ENCODE results near the gene DERL3.
A peak's percentile ranks its signal among the peaks of the same experiment; 100 is the strongest.

DERL3 gene

GRCh38 chr22:23856721-23857605 is 18.2 kb upstream of the DERL3 start:
- peak overlapping the region; percentile 56; the same call in 1 of the 2 replicates for H3K4me3 ChIP-seq (ENCODE audit: low read length)
- TF ChIP-seq ZNF274 (IDR thresholded peaks at IDR 0.05; ENCODE audit: low read depth, low read length): no peak

GRCh38 chr22:23850136-23850611 is 11.4 kb upstream of the DERL3 start:
- H3K4me3 ChIP-seq (ENCODE audit: low read length): no peak overlapping the region; the same call in 1 of the 2 replicates
- no peak for TF ChIP-seq ZNF274 (IDR thresholded peaks at IDR 0.05; ENCODE audit: low read depth, low read length)

- H3K4me3 ChIP-seq (ENCODE audit: low read length): peak overlapping the region; percentile 33; the same call in 1 of the 2 replicates
- no peak for TF ChIP-seq ZNF274 (IDR thresholded peaks at IDR 0.05; ENCODE audit: low read depth, low read length)
Observed at GRCh38 chr22:23849009-23850006, 10.5 kb upstream of the DERL3 start.

DNA sequence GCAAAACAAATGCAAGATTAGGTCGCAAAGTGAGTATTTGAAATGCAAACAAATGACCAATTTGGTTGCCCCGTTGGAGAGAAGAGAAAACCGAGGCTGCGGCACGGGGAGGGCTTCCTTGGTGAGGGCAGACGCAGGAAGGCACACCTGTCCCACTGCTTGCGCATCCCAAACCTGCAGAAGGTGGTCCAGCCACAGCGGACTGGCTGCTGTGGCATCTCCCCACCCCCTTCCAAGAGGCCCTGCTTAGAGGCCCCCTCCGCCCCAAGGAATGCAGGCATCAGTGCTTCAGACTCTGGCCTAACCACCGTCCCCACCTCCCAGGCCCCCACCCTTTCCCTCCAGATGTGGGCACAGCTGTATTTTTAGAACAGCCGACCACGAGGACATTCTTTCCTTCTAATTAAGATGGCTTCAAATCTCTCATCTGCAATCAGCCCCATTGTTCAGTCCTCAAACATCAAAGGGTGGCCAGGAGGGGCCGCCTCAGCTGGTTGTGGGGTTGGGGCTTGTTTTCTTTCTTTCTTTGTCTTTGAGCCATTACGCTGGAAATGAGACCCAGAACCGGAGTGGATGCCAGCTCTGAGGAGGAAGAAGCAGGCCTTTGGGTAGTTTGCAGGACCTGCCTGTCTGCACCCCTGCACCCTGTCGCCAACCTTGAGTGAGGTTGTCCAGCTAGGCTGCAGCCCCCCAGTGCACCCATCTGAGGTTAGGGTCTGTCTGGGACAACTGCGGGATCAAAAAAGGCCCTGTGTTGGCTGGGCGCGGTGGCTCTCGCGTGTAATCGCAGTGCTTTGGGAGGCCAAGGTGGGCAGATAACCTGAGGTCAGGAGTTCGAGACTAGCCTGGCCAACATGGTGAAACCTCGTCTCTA is 9.4 kb upstream of the DERL3 start:
- no peak for TF ChIP-seq ZNF274 (IDR thresholded peaks at IDR 0.05; ENCODE audit: low read depth, low read length)
- no peak overlapping the region for H3K4me3 ChIP-seq (ENCODE audit: low read length)

DNA sequence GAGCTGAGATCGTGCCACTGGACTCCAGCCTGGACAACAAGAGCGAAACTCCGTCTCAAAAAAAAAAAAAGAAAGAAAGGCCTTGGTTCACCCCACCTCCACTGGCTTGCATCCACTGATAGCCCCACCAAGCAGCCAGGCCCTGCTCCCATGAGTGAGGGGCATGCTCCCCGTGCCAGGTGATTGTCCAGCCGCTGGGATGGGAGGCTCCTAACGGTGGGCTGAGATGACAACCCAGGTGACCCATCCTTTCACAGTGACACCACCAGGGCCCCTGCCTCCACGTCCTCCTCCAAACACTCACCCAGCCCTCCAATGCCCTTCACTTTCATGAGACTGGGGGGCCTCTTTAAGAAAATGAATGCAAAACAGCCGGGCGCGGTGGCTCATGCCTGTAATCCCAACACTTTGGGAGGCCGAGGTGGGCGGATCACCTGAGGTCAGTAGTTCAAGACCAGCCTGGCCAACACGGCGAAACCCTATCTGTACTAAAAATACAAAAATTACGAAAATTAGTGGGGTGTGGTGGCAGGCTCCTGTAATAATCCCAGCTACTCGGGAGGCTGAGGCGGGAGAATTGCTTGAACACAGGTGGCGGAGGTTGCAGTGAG is 8.6 kb upstream of the DERL3 start:
- no peak overlapping the region for H3K4me3 ChIP-seq (ENCODE audit: low read length)
- TF ChIP-seq ZNF274 (IDR thresholded peaks at IDR 0.05; ENCODE audit: low read depth, low read length): no peak

DNA sequence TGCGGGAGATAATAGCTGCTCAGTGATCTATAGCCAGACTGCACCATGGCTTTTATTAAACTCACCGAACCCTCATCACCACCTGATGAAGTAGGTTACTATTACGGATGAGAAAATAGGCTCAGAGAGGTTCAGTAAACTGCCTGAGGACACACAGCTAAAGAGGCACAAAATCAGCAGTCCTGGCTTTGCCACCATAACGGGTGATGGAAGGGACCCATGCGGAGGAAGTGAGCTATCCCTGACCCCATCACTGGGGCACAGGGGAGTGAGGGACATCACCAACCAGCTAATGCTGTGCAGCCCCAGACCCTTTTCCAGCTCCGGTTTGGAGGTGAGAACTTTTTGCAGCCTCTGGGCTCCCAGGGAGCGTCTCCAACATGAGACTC is 7.3 kb upstream of the DERL3 start:
- TF ChIP-seq ZNF274 (IDR thresholded peaks at IDR 0.05; ENCODE audit: low read depth, low read length): no peak
- no peak overlapping the region for H3K4me3 ChIP-seq (ENCODE audit: low read length)

GRCh38 chr22:23845265-23846080 is 6.7 kb upstream of the DERL3 start:
- H3K4me3 ChIP-seq (ENCODE audit: low read length): no peak overlapping the region; the same call in 1 of the 2 replicates
- no peak for TF ChIP-seq ZNF274 (IDR thresholded peaks at IDR 0.05; ENCODE audit: low read depth, low read length)

- peak overlapping the region; percentile 24; the same call in 1 of the 2 replicates for H3K4me3 ChIP-seq (ENCODE audit: low read length)
- no peak for TF ChIP-seq ZNF274 (IDR thresholded peaks at IDR 0.05; ENCODE audit: low read depth, low read length)
Observed at GRCh38 chr22:23844739-23845202, 6.0 kb upstream of the DERL3 start.

DNA sequence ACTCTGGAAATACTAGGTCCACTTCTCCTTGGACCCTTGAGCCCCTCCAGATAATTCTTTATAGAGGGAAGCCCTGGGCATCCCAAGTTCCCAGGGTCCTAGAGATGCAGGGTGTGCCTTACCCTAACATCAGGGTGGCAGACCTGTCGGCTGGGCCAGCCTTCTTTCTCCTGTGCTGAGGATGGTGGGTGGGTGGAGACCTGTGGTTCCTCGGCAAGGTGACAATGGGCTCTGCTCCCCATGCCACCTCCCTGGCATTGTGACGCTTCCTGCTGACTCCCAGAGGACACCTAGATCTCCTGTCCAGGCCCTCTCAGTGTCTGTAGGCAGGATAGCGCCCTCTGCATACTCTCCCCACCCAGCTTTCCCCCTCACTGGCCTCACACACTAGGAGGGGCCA is 3.8 kb upstream of the DERL3 start:
- no peak for TF ChIP-seq ZNF274 (IDR thresholded peaks at IDR 0.05; ENCODE audit: low read depth, low read length)

DNA sequence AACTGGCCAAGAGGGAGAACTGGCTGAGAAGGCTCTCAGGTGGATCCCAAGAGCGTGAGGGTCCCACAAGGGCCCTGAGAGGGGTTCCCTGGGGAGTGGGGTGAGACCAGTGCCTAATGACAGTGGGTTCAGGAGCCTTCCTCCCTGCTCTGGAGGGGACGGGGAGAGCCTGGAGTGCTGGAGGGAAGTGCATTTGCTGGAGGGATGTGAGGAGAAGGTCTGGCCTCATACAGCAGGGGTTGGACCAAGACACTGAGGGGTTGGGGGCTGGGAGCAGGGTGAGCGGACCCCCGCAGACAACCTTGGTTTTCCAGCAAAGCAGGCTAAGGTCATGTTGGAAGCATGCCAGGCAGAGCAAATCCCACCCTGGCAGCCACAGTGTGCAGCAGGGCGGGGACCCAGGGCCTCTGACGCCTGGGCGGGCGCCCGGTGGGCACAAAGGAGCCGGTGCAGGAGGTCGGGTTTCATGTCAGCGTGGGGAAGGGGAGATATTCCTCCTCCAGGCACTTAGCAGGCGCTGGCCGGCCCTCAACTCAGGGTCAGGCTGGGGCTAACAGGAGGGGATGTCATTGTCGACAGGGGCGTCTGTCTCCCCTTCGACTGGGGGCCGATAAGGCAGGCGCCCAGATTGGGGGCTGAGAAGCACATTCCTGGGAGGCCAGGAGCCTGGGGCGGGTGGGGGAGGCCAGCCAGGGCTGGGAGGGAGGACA is 3.1 kb upstream of the DERL3 start:
- no peak overlapping the region for H3K4me3 ChIP-seq (ENCODE audit: low read length)
- TF ChIP-seq ZNF274 (IDR thresholded peaks at IDR 0.05; ENCODE audit: low read depth, low read length): no peak

More for the DNA sequence above, 3.8 kb upstream of the DERL3 start:
- no peak overlapping the region for H3K4me3 ChIP-seq (ENCODE audit: low read length)

DNA sequence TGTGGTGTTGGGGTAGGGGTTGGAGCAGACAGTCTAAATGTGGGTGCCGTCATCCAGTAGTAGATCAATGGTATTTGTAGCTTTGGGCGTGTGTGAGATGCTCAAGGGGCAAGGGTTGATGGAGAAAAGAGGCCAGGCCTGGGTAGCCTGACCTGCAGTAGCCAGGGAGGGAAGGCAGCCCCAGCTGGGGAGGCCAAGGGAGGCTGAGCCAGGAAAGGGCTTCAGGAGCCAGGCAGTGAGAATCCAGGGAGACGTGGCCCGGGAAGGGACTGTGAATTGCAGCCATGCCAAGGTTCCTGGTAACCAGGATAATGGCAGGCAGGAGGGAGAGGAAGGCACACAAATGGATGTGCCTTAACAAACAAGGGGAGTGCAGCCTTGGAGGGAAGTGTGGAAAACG is 2.5 kb upstream of the DERL3 start:
- TF ChIP-seq ZNF274 (IDR thresholded peaks at IDR 0.05; ENCODE audit: low read depth, low read length): no peak
- H3K4me3 ChIP-seq (ENCODE audit: low read length): no peak overlapping the region
